ENCODE results near the gene HNRNPR.

HNRNPR gene

DNA sequence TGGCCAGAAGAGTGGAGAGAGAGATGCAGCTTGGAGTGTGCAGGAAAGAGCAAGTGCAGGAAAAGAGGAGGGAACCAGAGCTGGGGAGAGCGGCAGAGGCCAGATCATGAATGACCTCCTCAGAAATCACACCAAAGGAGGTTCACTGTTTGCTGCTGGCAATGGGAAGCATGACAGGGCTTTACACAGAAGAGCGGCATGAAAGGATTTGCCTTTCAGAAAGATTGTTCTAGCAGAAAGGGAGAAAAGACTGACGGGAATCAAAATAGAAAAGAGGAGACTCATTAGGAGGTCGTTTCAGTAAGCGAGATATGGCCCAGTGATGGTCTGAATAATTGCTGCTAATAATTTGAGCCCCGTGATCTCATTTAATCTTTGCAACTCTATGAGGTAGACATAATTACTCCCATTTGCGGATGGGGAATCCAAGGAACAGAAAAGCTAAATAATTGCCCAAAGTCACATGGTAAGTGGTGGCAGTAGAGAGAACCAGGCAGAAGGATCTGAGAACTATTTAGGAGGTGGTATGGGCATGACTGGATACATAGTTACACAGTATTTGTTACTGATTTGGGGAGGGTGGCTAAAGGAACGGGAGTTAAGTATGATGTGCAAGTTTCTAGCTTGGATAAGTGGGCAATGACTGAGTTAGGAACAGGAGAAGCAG, 12.5 kb upstream of the HNRNPR start:
- Histone ChIP-seq H3K4me1 (ENCODE audit: low read depth, poor library complexity, severe bottlenecking) (no peaks in the 10 kb centered on the region), H4K20me1 (ENCODE audit: insufficient read depth) (no peaks in the 10 kb centered on the region), H3K36me3 (ENCODE audit: insufficient read depth) (no peaks in the 10 kb centered on the region), H3K79me2 (ENCODE audit: insufficient read depth, low read depth) (no peaks in the 10 kb centered on the region), H2AFZ (ENCODE audit: low read depth) (no peak overlapping the region), H3K4me2 (no peak overlapping the region), H3K27me3 (ENCODE audit: insufficient read depth, low read depth) (no peaks in the 10 kb centered on the region), H3K9ac (no peak overlapping the region), H3K27ac (no peak overlapping the region), H3K4me3 (IDR thresholded peaks at IDR 0.05; ENCODE audit: insufficient read depth, low read depth, low read length) (no peak overlapping the region)
- TF ChIP-seq, protein P1, sequence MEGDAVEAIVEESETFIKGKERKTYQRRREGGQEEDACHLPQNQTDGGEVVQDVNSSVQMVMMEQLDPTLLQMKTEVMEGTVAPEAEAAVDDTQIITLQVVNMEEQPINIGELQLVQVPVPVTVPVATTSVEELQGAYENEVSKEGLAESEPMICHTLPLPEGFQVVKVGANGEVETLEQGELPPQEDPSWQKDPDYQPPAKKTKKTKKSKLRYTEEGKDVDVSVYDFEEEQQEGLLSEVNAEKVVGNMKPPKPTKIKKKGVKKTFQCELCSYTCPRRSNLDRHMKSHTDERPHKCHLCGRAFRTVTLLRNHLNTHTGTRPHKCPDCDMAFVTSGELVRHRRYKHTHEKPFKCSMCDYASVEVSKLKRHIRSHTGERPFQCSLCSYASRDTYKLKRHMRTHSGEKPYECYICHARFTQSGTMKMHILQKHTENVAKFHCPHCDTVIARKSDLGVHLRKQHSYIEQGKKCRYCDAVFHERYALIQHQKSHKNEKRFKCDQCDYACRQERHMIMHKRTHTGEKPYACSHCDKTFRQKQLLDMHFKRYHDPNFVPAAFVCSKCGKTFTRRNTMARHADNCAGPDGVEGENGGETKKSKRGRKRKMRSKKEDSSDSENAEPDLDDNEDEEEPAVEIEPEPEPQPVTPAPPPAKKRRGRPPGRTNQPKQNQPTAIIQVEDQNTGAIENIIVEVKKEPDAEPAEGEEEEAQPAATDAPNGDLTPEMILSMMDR (conservative IDR thresholded peaks at IDR 0.05; ENCODE audit: low read depth, low read length), result no peak

DNA sequence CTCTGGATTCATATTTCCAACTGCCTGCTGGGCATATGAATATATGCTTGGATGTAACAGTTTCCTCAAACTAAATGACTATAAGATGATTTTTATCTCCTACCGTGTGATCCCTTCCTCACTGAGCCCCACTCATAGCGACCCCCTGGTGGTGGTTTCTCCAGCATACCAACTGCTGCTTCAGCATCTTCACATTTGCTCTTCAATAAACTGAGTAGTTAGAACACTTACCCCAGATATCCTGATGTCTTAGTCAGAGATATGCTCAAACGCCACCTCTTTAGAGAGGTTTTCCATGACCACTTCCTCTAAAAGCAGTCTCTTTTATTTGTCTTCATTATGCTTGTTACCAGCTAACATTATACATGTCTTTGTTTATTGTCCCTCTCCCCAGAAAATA, 10.2 kb upstream of the HNRNPR start:
- no peak overlapping the region for H2AFZ ChIP-seq (ENCODE audit: low read depth)
- H3K36me3 ChIP-seq (ENCODE audit: insufficient read depth), result no peaks in the 10 kb centered on the region
- H3K27ac ChIP-seq, result no peak overlapping the region
- TF ChIP-seq, protein P1 (conservative IDR thresholded peaks at IDR 0.05; ENCODE audit: low read depth, low read length), result no peak
- no peaks in the 10 kb centered on the region for H3K27me3 ChIP-seq (ENCODE audit: insufficient read depth, low read depth)
- no peak overlapping the region for H3K9ac ChIP-seq
- H3K4me1 ChIP-seq (ENCODE audit: low read depth, poor library complexity, severe bottlenecking), result no peaks in the 10 kb centered on the region
- no peaks in the 10 kb centered on the region for H3K79me2 ChIP-seq (ENCODE audit: insufficient read depth, low read depth)
- H3K4me3 ChIP-seq (IDR thresholded peaks at IDR 0.05; ENCODE audit: insufficient read depth, low read depth, low read length), result no peak overlapping the region
- no peaks in the 10 kb centered on the region for H4K20me1 ChIP-seq (ENCODE audit: insufficient read depth)
- H3K4me2 ChIP-seq, result no peak overlapping the region

DNA sequence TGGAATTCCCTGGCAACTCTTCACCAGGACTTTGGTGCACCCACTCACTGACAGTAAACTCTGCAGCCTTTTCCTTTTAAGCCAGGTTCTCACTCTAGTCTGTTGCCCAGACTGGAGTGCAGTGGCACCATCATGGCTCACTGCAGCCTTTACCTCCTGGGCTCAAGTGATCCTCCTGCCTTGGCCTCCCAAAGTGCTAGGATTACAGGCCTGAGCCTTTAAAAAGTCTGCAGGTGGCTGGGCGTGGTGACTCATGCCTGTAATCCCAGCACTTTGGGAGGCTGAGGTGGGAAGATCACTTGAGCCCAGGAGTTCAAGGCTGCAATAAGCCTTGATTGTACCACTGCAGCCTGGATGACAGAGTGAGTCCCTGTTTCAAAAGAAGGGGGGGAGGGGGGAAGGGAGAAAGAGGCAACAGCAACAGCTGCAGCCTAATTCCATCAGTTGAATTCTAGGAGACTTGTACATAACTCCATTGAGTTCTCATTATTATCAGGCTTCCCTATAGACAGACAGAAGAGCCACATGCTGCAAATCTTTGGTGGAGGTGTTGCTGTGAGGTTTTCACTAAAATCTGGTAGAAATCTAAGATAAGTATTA, 8.1 kb upstream of the HNRNPR start:
- Histone ChIP-seq H3K79me2 (ENCODE audit: insufficient read depth, low read depth) (no peaks in the 10 kb centered on the region), H3K4me1 (ENCODE audit: low read depth, poor library complexity, severe bottlenecking) (no peaks in the 10 kb centered on the region), H3K27me3 (ENCODE audit: insufficient read depth, low read depth) (no peaks in the 10 kb centered on the region), H4K20me1 (ENCODE audit: insufficient read depth) (no peaks in the 10 kb centered on the region), H3K4me2 (no peak overlapping the region), H3K36me3 (ENCODE audit: insufficient read depth) (no peaks in the 10 kb centered on the region), H3K27ac (no peak overlapping the region), H2AFZ (ENCODE audit: low read depth) (no peak overlapping the region), H3K9ac (no peak overlapping the region), H3K4me3 (IDR thresholded peaks at IDR 0.05; ENCODE audit: insufficient read depth, low read depth, low read length) (no peak overlapping the region)
- TF ChIP-seq, protein P1 (conservative IDR thresholded peaks at IDR 0.05; ENCODE audit: low read depth, low read length), result no peak

DNA sequence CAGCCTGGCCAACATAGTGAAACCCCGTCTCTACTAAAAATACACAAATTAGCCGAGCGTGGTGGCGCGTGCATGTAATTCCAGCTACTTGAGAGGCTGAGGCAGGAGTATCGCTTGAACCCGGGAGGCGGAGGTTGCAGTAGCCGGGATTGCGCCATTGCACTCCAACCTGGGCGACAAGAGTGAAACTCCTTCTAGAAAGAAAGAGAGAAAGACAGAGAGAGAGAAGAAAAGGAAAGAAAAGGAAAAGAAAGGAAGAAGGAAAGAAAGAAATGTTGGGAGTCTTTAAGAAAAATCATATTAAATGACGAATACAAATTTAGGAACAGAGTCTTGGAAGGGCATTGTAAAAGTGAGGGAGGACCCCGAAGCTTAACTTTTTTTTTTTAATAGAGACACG, 1.8 kb upstream of the HNRNPR start:
- Histone ChIP-seq H3K79me2 (ENCODE audit: insufficient read depth, low read depth) (peaks cover 32% of the 10 kb centered on the region), H3K4me2 (no peak overlapping the region), H2AFZ (ENCODE audit: low read depth) (no peak overlapping the region), H3K9ac (no peak overlapping the region), H3K4me1 (ENCODE audit: low read depth, poor library complexity, severe bottlenecking) (peaks cover 20% of the 10 kb centered on the region), H3K27ac (no peak overlapping the region), H3K4me3 (IDR thresholded peaks at IDR 0.05; ENCODE audit: insufficient read depth, low read depth, low read length) (no peak overlapping the region), H3K36me3 (ENCODE audit: insufficient read depth) (no peaks in the 10 kb centered on the region), H4K20me1 (ENCODE audit: insufficient read depth) (peaks cover 13% of the 10 kb centered on the region), H3K27me3 (ENCODE audit: insufficient read depth, low read depth) (no peaks in the 10 kb centered on the region)
- TF ChIP-seq, protein P1 (conservative IDR thresholded peaks at IDR 0.05; ENCODE audit: low read depth, low read length), result no peak

All from KMS-11 (cell line).